Activated T-cell treated with anti-CD3 and anti-CD28 coated beads, Interleukin-2, amount 50 U/mL, for 48 hours (primary cell): ENCODE data around the gene FAM227B.
"Not testable (repeated sequence)": the region's sequence is repeated elsewhere in the genome, so short reads cannot be mapped to it uniquely, and the experiment has no call there.

Experiments used
- DNase-seq, 2 experiments: peaks; one replicate each; pipeline ENCODE4 v3.0.0-alpha.2; 2020

Gene FAM227B

GRCh38 chr15:49610157-49610918 is 10.3 kb downstream of the FAM227B start:
- no peak for DNase-seq

DNA sequence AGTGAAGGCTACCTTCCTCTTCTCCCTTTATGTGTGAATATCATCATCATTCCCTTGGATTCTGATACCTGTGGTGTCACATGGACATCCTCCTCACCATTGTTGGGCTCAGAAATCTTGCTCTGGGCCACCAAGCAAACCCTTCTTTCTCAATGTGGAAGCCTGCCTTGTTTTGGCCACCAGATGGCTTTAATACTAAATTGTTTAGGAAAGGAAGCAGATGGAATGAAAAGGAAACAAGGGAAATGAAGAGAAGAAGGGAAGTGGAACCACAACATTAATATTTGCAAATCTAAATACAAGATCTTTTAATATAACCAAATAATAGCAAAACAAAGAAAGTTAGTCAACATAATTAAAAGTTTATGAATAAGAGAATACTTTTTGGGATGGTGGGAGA is 14.0 kb downstream of the FAM227B start:
- no peak for DNase-seq

GRCh38 chr15:49605588-49605987 is 15.0 kb downstream of the FAM227B start:
- no peak for DNase-seq

DNA sequence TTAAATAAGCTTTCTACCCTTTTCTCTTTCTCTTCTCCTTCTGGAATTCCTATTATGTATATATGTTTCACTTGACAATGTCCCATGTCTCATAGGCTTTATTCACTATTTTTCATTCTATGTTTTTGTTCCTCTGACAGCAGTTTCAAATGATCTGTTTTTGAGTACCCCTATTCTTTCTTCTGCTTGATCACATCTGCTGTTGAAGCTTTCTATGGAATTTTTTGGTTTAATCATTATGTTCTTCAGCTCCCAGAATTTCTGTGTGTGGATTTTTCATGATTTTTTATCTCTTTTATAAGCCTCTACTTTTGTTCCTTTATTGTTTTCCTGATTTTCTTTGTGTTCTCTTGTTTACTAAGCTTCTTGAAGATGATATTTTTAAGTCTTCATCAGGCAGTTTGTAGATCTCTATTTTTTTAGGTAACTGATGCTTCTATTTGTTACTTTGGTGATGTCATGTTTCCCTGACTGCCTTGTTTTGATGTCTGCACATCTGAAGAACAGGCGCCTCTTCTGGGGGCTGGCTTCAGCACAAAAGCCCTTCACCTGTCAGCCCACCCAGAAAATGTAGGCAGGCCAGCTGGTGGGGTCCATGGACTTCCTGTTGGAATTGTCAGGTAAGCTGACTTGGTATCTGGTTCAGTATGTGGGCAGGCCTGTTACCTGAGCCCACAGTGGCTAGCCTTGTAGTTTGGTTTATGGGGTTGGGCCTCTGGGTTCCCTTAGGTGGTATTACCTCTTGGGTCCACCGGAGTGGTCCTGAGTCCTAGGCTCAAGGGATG is 15.8 kb downstream of the FAM227B start:
- DNase-seq = no peak

DNA sequence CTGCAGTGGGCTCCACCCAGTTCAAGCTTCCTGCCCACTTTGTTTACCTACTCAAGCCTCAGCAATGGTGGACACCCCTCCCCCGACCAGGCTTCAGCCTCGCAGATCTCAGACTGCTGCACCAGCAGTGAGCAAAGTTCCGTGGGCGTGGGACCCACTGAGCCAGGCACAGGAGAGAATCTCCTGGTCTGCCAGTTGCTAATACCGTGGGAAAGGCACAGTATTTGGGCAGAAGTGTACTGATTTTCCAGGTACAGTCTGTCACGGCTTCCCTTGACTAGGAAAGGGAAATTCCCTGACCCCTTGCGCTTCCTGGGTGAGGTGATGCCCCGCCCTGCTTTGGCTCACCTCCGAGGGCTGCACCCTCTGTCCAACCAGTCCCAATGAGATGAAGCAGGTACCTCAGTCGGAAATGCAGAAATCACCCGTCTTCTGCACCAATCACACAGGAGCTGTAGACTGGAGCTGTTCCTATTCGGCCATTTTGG is 27.7 kb downstream of the FAM227B start:
- not testable (repeated sequence) for DNase-seq

DNA sequence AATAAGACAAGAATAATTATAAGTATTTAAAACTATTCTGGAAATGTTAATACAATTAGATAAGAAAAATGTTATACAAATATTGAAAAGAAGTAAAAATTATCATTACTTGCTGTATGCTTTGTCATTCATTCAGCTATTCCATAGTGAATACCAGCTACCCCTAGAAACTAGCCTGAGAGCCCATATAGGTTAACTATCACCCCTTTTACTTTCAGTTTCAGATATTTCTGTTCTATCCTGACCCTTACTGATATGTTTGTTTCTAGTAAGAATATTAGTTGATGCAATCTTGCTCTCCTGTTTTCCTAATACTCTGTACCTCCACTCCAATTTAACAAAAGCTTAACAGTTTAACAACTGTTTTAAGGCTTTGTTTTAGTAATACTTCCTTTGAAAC is 31.6 kb downstream of the FAM227B start:
- no peak for DNase-seq

- no peak for DNase-seq
Measured at GRCh38 chr15:49573421-49573820, 47.2 kb downstream of the FAM227B start.

DNA sequence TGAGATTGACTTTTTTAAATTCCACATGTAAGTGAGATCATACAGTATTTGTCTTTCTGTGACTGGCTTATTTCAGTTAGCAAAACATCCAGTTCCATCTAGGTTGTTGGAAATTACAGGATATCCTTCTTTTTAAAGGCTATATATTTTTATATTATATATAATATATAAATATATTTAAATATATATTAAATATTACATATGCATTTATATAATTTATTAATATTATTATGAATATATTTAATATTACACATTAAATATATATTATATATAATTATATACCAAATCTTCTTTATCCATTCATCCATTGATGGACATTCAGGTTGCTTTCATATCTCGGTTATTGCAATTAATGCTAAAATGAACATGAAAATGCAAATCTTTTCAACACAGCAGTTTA is 49.9 kb downstream of the FAM227B start:
- DNase-seq = no peak

GRCh38 chr15:49570174-49570573 is 50.4 kb downstream of the FAM227B start:
- no peak for DNase-seq

DNA sequence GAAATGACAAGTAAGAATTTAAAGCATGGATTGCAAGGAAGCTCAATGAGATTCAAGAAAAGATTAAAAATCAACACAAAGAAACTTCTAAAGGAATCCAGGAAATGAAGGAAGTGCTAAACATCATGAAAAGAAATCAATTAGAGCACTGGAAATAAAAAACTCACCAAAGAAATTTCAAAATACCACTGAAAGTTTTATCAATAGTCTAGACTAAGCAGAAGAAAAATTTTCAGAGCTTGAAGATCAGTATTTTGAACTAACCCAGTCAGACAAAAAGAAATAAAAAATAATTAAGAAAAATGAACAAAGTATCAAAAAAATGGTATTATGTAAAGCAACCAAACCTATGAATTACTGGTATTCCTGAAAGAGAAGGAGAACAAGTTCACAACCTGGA is 60.6 kb downstream of the FAM227B start:
- DNase-seq = no peak

DNA sequence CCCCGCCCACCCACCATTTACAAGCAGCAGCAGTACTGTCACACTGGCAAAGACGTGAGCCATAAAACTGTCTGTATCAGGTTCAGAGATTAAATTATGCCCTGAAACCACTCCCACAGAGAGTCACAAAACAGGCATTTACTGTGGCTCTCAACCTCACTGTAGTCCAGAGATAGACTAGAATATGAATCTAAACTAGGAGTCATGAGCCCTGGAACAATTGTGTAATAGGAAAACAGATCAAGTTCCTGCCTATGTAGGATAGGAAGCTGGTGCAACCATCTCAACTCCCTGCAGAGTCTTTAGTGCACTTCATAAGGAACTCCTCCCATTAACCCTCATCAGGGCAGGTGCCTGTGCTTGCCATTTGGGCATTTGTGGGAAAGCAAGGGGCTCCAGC is 61.7 kb downstream of the FAM227B start:
- DNase-seq = no peak

DNA sequence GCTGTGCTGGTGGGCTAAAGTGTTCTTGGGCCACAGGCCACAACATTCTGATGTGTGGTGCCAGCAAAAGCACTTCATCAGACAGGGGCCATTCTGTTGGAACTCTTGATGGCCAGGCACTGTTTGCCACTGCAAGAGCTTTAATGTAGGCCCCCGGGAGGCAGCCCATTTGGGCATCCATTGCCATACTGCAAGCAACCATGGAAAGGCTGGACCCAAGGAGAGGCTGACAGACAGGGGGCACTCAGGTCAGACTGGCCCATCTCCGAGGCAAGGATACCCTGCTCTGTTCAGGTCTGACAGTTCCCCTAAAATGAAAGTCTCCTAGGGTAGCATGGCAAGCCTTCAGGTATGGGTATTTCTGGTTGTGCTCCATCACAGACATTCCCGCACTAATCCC is 64.2 kb downstream of the FAM227B start:
- DNase-seq = no peak

DNA sequence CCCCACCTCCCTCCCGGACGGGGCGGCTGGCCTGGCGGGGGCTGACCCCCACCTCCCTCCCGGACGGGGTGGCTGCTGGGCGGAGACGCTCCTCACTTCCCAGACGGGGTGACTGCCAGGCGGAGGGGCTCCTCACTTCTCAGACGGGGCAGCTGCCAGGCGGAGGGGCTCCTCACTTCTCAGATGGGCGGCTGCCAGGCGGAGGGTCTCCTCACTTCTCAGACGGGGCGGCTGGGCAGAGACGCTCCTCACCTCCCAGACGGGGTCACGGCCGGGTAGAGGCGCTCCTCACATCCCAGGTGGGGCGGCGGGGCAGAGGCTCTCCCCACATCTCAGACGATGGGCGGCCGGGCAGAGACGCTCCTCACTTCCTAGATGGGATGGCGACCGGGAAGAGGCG is 70.3 kb downstream of the FAM227B start:
- not testable (repeated sequence) for DNase-seq

DNA sequence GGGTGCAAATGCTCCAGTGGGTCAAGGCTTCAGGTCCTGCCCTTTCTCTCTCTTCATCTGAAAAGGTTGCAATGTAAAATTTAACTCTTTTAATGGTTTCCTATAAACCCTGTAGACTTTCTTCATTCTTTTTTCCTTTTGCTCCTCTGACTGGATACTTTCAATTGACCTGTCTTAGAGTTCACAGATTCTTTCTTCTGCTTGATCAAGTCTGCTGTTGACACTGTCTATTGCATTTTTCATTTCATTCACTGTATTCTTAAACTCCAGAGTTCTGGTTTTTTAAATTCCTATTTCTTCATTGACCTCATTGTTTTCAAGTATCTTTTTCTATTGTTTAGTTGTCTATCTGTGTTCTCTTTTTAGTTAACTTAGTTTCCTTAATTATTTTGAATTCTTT is 82.1 kb downstream of the FAM227B start:
- no peak for DNase-seq

DNA sequence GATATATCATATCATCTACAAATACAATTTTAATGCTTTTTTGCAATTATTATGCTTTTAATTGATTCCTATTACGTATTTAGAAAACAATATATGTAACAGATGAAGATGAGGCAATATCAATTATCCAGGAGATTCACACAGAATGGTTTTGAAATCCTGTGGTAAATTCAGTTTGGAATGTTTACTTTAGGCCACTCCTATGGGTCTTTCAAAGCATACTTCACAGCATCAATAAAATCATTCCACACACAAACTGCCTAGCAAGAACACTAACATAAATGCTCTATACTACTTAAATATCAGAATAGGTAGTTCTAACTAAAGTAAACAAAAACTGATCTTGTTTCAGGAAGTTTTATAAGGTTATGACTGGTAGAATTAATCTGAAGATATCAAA is 90.5 kb downstream of the FAM227B start:
- DNase-seq = no peak

DNA sequence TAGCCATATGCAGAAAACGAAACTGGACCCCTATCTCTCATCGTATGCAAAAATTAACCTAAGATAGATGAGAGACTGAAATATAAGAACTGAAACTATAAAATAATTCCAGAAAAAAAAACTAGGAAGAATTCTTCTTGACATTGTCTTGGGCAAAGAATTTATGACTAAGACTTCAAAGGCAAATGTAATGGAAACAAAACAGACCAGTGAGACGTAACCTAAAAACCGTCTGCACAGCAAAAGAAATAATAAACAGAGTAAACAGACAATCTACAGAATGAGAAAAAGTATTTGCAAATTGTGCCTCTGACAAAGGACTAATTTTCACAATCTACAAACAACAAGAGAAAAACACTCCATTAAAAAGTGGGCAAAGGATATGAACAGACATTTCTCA is 92.3 kb downstream of the FAM227B start:
- no peak for DNase-seq

DNA sequence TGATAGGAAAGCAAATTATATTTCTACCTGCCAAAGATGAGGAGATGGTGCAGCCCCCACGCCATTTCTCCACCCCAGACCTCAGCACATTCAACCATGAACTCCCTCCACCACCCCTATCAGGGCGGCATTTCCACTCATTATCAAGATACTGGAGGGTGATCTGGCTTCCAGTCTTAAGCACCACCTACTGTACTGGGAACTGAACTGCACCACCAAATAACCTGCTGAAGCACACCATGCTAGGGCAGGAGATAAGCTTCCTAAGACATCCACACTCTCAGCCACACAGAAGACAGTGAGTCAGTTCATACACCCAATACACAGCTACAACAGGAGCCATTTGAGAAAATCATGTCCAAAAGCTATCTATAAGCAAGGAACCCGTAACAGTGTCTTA is 98.8 kb downstream of the FAM227B start:
- DNase-seq = no peak

GRCh38 chr15:49512739-49513138 is 107.9 kb downstream of the FAM227B start:
- DNase-seq = not testable (repeated sequence)

DNA sequence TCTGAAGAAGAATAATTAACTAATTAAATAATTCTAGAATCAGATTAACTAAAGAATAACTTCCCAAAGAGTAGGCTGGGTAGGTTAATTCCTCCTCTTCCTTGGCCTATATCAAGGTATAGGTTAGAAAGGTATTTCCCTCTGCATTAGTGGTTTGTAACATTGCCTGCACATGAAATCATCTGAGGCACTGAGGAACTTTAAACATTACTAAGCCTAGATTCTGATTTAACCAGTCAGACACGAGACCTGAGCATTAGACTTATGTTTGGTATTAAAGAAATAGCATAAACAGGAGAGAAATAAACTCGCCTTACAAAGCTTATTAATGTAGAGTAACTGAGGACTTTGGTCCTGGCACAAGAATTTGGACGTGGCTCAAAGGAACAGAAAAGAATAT is 113.4 kb downstream of the FAM227B start:
- no peak for DNase-seq

- no peak for DNase-seq
Measured at GRCh38 chr15:49506341-49506740, 114.3 kb downstream of the FAM227B start.

DNA sequence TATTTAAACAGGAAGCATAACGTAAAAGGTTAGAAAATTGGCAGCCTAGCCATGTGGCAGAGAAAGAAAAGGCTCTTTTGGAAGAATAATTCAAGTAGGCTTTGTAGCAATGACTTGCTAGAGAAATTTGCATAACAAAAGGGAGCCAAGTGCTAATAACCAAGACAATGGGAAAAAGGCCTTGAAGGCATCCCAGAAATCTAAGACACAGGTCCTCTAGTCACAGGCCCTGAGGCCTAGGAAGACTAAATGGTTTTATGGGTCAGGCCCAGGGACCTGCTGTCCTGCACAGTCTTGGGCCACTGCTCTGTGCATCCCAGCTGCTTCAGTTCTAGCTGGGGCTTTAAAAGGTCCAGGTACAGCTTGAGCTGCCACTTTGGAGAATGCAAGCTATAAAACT is 119.0 kb downstream of the FAM227B start:
- DNase-seq = no peak

GRCh38 chr15:49495993-49496753 is 124.4 kb downstream of the FAM227B start:
- DNase-seq = no peak

DNA sequence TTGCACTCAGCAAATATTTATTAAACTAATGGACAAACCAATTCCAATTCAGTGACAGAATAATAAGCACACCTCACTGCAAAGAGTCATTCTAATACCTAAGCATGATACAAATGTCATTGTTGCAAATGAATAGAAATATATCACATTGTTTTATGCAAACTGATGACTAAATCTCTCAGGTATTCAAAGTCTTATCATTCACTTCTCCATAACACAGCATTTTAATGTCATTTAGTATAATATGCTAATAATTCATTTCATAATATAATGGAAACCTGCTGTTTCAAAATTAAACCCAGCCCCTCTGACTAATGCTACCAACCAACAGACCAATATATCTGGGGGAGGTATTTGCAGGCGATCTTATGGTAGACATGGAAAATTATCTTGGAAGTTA is 125.8 kb downstream of the FAM227B start:
- DNase-seq = no peak

DNA sequence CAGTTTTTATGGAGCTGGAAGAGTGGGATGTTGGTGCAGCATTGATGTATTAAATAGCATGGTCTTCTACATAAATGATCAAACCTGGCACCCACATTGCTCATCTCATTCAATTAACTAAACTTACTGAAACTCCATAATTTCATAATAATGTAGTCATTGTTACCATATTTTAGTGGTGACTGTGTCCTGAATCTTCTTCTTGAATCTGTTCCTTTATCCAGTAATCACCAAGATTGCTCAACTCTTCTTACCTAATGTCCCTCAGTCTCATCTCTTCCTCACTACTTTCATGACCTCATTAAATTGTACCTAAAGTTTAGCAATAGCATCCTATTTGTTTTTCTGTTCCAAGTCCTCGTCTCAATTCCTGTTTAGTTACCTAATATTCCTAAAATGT is 127.8 kb downstream of the FAM227B start:
- no peak for DNase-seq
